WTC11 (cell line): ENCODE results near the gene SS18. TPM values are rescaled to one million over a fixed set of nuclear protein-coding genes. Genes with fewer than 3 reads are reported as not detected.

Experiments used
- ATAC-seq: fragments of 200-7000 bp; cut with Tn5 transposase; 2 replicates; pipeline ENCODE4 v1.10.0; 2021; ENCODE audit warnings: mild to moderate bottlenecking, moderate library complexity
- CTCF ChIA-PET: fragments of 300-600 bp; sonication (Branson Sonifier 250); formaldehyde crosslinking; loops from one replicate; lab custom pipeline; 2021; ENCODE audit warnings: antibody characterized with exemption; lab: Charles Lee
- POLR2A ChIA-PET: fragments of 350-600 bp; sonication (Branson Sonifier 250); formaldehyde crosslinking; loops from one replicate; lab custom pipeline; 2021; ENCODE audit warnings: antibody characterized with exemption; lab: Charles Lee
- DNase-seq: peaks from one replicate; pipeline ENCODE4 v3.0.0; 2021; ENCODE audit warnings: low spot score
- H3K27ac Mint-ChIP-seq: 2 replicates; pipeline ENCODE4 v1.8.0; 2021; ENCODE audit warnings: mixed read lengths
- H3K27me3 Mint-ChIP-seq: 2 replicates; pipeline ENCODE4 v1.8.0; 2021; ENCODE audit warnings: low read depth, mild to moderate bottlenecking, moderate library complexity, mixed read lengths
- H3K36me3 Mint-ChIP-seq: 2 replicates; pipeline ENCODE4 v1.8.0; 2021; ENCODE audit warnings: mixed read lengths
- H3K4me1 Mint-ChIP-seq: 2 replicates; pipeline ENCODE4 v1.8.0; 2022; ENCODE audit warnings: mixed read lengths
- H3K4me3 Mint-ChIP-seq: 2 replicates; pipeline ENCODE4 v1.8.0; 2021; ENCODE audit warnings: mild to moderate bottlenecking, moderate library complexity, mixed read lengths
- H3K9me3 Mint-ChIP-seq: 2 replicates; pipeline ENCODE4 v1.8.0; 2021; ENCODE audit warnings: mixed read lengths
- ETV6 ChIP-seq: sonication (generic); formaldehyde crosslinking; IDR thresholded peaks from 2 replicates; pipeline ENCODE4 v1.8.1; 2022; ENCODE audit warnings: mild to moderate bottlenecking, missing genetic modification reagents
- FOXK1 ChIP-seq: sonication (generic); formaldehyde crosslinking; IDR thresholded peaks from 2 replicates; pipeline ENCODE4 v1.8.0; 2022; ENCODE audit warnings: mild to moderate bottlenecking, moderate library complexity, missing genetic modification reagents
- FOXP1 ChIP-seq: sonication (generic); formaldehyde crosslinking; IDR thresholded peaks from 2 replicates; pipeline ENCODE4 v1.8.0; 2022; ENCODE audit warnings: missing genetic modification reagents, mild to moderate bottlenecking, moderate library complexity, borderline replicate concordance
- IRF2 ChIP-seq: sonication (generic); formaldehyde crosslinking; IDR thresholded peaks from 2 replicates; pipeline ENCODE4 v1.8.0; 2022; ENCODE audit warnings: low read depth, missing genetic modification reagents, borderline replicate concordance
- MXD4 ChIP-seq: fragments of 250-450 bp; sonication (Bioruptor Pico); IDR thresholded peaks from 2 replicates; pipeline ENCODE4 v1.8.0; 2021; ENCODE audit warnings: mild to moderate bottlenecking, moderate library complexity, borderline replicate concordance
- NFYB ChIP-seq: sonication (generic); formaldehyde crosslinking; conservative IDR thresholded peaks from 2 replicates; pipeline ENCODE4 v1.8.0; 2022; ENCODE audit warnings: low read depth, missing genetic modification reagents
- OVOL2 ChIP-seq: fragments of 250-450 bp; sonication (Bioruptor Pico); IDR thresholded peaks from 2 replicates; pipeline ENCODE4 v1.9.0; 2021; ENCODE audit warnings: mild to moderate bottlenecking, borderline replicate concordance
- SMAD4 ChIP-seq: sonication (generic); formaldehyde crosslinking; IDR thresholded peaks from 2 replicates; pipeline ENCODE4 v1.8.0; 2022; ENCODE audit warnings: mild to moderate bottlenecking, missing genetic modification reagents
- ZNF263 ChIP-seq: sonication (generic); formaldehyde crosslinking; IDR thresholded peaks from 2 replicates; pipeline ENCODE4 v1.8.1; 2022; ENCODE audit warnings: low read depth, mild to moderate bottlenecking, moderate library complexity, missing genetic modification reagents
- ZNF416 ChIP-seq: fragments of 250-450 bp; sonication (Bioruptor Pico); IDR thresholded peaks from 2 replicates; pipeline ENCODE4 v1.9.0; 2021; ENCODE audit warnings: mild to moderate bottlenecking, inconsistent platforms
- total RNA-seq: library from RNA; stranded (reverse); gene quantifications from 3 replicates; pipeline ENCODE4 v1.2.3, GENCODE V29; 2021
- TF ChIP-seq, protein P1 (sequence below): fragments of 250-450 bp; sonication (Bioruptor Pico); conservative IDR thresholded peaks from 2 replicates; pipeline ENCODE4 v1.9.0; 2021; ENCODE audit warnings: mild to moderate bottlenecking
- TF ChIP-seq, protein P2 (sequence below): sonication (generic); formaldehyde crosslinking; IDR thresholded peaks from 2 replicates; pipeline ENCODE4 v1.8.0; 2022; ENCODE audit warnings: missing genetic modification reagents
- TF ChIP-seq, protein P3 (sequence below): sonication (generic); formaldehyde crosslinking; IDR thresholded peaks from 2 replicates; pipeline ENCODE4 v1.8.0; 2023; ENCODE audit warnings: missing genetic modification reagents, mild to moderate bottlenecking, borderline replicate concordance
- TF ChIP-seq, protein P4 (sequence below): sonication (generic); formaldehyde crosslinking; IDR thresholded peaks from 2 replicates; pipeline ENCODE4 v1.8.0; 2022; ENCODE audit warnings: mild to moderate bottlenecking, missing genetic modification reagents
- TF ChIP-seq, protein P5 (sequence below): sonication (generic); formaldehyde crosslinking; IDR thresholded peaks from 2 replicates; pipeline ENCODE4 v1.8.1; 2022; ENCODE audit warnings: low read depth, missing genetic modification reagents, borderline replicate concordance
- TF ChIP-seq, protein P6 (sequence below): sonication (generic); formaldehyde crosslinking; IDR thresholded peaks from 2 replicates; pipeline ENCODE4 v1.8.0; 2022; ENCODE audit warnings: mild to moderate bottlenecking, missing genetic modification reagents
- TF ChIP-seq, protein P7 (sequence below): sonication (generic); formaldehyde crosslinking; IDR thresholded peaks from 2 replicates; pipeline ENCODE4 v1.8.0; 2022; ENCODE audit warnings: mild to moderate bottlenecking, missing genetic modification reagents
- TF ChIP-seq, protein P8 (sequence below): sonication (generic); formaldehyde crosslinking; IDR thresholded peaks from 2 replicates; pipeline ENCODE4 v1.8.1; 2023; ENCODE audit warnings: mild to moderate bottlenecking, missing genetic modification reagents, moderate library complexity
- TF ChIP-seq, protein P9 (sequence below): sonication (generic); formaldehyde crosslinking; IDR thresholded peaks from 2 replicates; pipeline ENCODE4 v1.8.1; 2023; ENCODE audit warnings: mild to moderate bottlenecking, missing genetic modification reagents

Gene SS18
- total RNA-seq, 1 experiment from 2014 or later = 73.0 TPM

DNA sequence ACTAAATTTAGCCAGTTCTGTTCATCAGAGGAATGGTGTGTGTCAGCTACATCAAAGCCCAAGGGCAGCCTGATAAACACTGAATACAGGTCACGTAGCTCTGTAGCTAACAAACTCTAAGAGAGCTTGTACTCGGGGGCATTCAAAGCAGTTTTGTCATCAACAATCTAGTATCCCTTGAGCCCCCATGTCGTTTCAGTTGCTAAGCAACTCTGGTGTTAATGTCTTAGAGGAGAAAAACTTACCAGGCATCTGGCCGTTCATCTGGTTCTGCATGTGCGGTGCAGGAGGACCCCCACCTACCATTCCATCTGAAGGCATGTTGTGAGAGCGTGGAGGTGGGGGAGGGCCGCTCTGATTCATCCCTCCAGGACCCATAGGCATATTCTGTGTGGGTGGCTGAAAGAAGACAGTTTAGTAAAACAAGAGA is 33.1 kb downstream of the SS18 start:
- no peak overlapping the region for H3K4me3 Mint-ChIP-seq
- H3K27ac Mint-ChIP-seq = no peak overlapping the region; the same call in 1 of the 2 replicates

More for the DNA sequence above, 33.1 kb downstream of the SS18 start:
- ATAC-seq (no peak), DNase-seq (no peak)
- POLR2A ChIA-PET = no interaction called here
- CTCF ChIA-PET = no interaction called here
- Mint-ChIP-seq H3K9me3 (no peaks in the 10 kb centered on the region), H3K27me3 (no peaks in the 10 kb centered on the region), H3K4me1 (no peaks in the 10 kb centered on the region), H3K36me3 (peaks cover 32% of the 10 kb centered on the region)
- TF ChIP-seq, protein P1, sequence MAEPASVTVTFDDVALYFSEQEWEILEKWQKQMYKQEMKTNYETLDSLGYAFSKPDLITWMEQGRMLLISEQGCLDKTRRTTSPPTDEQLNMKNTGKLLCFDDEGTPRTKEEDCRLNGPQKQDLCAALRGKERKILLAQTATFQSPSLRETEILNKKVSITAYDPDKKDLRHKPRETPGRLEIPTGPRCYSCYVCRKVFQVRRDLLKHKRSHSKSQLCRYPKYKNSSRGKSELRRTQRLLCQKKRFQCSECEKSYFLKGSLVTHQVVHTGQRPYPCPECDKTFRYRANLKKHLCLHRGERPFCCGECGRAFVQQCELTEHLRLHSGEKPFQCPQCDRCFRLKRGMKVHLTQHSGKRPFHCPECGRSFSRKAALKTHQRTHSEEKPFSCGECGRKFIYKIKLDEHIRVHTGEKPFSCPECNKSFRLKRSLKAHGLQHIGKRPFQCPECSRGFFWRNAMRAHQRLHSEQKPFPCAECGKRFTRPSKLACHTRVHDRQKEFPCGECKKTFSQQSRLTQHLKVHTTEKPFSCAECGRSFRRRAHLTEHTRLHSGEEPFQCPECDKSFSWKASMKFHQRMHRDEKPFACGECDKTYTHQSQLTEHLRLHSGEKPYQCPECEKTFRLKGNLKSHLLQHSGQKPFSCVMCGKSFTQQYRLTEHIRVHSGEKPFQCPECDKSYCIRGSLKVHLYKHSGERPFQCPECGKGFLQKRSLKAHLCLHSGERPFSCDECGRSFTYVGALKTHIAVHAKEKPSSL (CRISPR knock-in tag) = no peak
- TF ChIP-seq, protein P2, sequence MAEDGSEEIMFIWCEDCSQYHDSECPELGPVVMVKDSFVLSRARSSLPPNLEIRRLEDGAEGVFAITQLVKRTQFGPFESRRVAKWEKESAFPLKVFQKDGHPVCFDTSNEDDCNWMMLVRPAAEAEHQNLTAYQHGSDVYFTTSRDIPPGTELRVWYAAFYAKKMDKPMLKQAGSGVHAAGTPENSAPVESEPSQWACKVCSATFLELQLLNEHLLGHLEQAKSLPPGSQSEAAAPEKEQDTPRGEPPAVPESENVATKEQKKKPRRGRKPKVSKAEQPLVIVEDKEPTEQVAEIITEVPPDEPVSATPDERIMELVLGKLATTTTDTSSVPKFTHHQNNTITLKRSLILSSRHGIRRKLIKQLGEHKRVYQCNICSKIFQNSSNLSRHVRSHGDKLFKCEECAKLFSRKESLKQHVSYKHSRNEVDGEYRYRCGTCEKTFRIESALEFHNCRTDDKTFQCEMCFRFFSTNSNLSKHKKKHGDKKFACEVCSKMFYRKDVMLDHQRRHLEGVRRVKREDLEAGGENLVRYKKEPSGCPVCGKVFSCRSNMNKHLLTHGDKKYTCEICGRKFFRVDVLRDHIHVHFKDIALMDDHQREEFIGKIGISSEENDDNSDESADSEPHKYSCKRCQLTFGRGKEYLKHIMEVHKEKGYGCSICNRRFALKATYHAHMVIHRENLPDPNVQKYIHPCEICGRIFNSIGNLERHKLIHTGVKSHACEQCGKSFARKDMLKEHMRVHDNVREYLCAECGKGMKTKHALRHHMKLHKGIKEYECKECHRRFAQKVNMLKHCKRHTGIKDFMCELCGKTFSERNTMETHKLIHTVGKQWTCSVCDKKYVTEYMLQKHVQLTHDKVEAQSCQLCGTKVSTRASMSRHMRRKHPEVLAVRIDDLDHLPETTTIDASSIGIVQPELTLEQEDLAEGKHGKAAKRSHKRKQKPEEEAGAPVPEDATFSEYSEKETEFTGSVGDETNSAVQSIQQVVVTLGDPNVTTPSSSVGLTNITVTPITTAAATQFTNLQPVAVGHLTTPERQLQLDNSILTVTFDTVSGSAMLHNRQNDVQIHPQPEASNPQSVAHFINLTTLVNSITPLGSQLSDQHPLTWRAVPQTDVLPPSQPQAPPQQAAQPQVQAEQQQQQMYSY = no peak
- no peak for TF ChIP-seq MXD4 (CRISPR knock-in tag)
- TF ChIP-seq, protein P3, sequence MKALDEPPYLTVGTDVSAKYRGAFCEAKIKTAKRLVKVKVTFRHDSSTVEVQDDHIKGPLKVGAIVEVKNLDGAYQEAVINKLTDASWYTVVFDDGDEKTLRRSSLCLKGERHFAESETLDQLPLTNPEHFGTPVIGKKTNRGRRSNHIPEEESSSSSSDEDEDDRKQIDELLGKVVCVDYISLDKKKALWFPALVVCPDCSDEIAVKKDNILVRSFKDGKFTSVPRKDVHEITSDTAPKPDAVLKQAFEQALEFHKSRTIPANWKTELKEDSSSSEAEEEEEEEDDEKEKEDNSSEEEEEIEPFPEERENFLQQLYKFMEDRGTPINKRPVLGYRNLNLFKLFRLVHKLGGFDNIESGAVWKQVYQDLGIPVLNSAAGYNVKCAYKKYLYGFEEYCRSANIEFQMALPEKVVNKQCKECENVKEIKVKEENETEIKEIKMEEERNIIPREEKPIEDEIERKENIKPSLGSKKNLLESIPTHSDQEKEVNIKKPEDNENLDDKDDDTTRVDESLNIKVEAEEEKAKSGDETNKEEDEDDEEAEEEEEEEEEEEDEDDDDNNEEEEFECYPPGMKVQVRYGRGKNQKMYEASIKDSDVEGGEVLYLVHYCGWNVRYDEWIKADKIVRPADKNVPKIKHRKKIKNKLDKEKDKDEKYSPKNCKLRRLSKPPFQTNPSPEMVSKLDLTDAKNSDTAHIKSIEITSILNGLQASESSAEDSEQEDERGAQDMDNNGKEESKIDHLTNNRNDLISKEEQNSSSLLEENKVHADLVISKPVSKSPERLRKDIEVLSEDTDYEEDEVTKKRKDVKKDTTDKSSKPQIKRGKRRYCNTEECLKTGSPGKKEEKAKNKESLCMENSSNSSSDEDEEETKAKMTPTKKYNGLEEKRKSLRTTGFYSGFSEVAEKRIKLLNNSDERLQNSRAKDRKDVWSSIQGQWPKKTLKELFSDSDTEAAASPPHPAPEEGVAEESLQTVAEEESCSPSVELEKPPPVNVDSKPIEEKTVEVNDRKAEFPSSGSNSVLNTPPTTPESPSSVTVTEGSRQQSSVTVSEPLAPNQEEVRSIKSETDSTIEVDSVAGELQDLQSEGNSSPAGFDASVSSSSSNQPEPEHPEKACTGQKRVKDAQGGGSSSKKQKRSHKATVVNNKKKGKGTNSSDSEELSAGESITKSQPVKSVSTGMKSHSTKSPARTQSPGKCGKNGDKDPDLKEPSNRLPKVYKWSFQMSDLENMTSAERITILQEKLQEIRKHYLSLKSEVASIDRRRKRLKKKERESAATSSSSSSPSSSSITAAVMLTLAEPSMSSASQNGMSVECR (CRISPR knock-in tag) = no peak
- no peak for TF ChIP-seq ZNF416 (CRISPR knock-in tag)
- TF ChIP-seq, protein P4, sequence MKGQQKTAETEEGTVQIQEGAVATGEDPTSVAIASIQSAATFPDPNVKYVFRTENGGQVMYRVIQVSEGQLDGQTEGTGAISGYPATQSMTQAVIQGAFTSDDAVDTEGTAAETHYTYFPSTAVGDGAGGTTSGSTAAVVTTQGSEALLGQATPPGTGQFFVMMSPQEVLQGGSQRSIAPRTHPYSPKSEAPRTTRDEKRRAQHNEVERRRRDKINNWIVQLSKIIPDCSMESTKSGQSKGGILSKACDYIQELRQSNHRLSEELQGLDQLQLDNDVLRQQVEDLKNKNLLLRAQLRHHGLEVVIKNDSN = no peak
- TF ChIP-seq, protein P5, sequence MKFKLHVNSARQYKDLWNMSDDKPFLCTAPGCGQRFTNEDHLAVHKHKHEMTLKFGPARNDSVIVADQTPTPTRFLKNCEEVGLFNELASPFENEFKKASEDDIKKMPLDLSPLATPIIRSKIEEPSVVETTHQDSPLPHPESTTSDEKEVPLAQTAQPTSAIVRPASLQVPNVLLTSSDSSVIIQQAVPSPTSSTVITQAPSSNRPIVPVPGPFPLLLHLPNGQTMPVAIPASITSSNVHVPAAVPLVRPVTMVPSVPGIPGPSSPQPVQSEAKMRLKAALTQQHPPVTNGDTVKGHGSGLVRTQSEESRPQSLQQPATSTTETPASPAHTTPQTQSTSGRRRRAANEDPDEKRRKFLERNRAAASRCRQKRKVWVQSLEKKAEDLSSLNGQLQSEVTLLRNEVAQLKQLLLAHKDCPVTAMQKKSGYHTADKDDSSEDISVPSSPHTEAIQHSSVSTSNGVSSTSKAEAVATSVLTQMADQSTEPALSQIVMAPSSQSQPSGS = no peak
- TF ChIP-seq, protein P6, sequence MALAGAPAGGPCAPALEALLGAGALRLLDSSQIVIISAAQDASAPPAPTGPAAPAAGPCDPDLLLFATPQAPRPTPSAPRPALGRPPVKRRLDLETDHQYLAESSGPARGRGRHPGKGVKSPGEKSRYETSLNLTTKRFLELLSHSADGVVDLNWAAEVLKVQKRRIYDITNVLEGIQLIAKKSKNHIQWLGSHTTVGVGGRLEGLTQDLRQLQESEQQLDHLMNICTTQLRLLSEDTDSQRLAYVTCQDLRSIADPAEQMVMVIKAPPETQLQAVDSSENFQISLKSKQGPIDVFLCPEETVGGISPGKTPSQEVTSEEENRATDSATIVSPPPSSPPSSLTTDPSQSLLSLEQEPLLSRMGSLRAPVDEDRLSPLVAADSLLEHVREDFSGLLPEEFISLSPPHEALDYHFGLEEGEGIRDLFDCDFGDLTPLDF (CRISPR knock-in tag) = no peak
- TF ChIP-seq, protein P7, sequence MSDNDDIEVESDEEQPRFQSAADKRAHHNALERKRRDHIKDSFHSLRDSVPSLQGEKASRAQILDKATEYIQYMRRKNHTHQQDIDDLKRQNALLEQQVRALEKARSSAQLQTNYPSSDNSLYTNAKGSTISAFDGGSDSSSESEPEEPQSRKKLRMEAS = no peak
- TF ChIP-seq NFYB (CRISPR knock-in tag) = no peak
- no peak for TF ChIP-seq FOXP1 (CRISPR knock-in tag)
- TF ChIP-seq ZNF263 (CRISPR knock-in tag) = no peak
- TF ChIP-seq SMAD4 = no peak
- TF ChIP-seq, protein P8, sequence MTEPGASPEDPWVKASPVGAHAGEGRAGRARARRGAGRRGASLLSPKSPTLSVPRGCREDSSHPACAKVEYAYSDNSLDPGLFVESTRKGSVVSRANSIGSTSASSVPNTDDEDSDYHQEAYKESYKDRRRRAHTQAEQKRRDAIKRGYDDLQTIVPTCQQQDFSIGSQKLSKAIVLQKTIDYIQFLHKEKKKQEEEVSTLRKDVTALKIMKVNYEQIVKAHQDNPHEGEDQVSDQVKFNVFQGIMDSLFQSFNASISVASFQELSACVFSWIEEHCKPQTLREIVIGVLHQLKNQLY (CRISPR knock-in tag) = no peak
- TF ChIP-seq, protein P9, sequence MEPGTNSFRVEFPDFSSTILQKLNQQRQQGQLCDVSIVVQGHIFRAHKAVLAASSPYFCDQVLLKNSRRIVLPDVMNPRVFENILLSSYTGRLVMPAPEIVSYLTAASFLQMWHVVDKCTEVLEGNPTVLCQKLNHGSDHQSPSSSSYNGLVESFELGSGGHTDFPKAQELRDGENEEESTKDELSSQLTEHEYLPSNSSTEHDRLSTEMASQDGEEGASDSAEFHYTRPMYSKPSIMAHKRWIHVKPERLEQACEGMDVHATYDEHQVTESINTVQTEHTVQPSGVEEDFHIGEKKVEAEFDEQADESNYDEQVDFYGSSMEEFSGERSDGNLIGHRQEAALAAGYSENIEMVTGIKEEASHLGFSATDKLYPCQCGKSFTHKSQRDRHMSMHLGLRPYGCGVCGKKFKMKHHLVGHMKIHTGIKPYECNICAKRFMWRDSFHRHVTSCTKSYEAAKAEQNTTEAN = no peak
- TF ChIP-seq OVOL2 = no peak
- TF ChIP-seq IRF2 (CRISPR knock-in tag) = no peak
- no peak for TF ChIP-seq FOXK1
- no peak for TF ChIP-seq ETV6 (CRISPR knock-in tag)
